NCI-H2196 (cell line): Measurements from ENCODE around the gene BRINP3.
"Not testable (repeated sequence)": the region's sequence is repeated elsewhere in the genome, so short reads cannot be mapped to it uniquely, and the experiment has no call there.

Source experiments
- DNase-seq: peaks from one replicate; lab custom pipeline; 2025; ENCODE audit not compliant: unreplicated experiment; lab: John Stamatoyannopoulos, UW

Gene BRINP3

GRCh38 chr1:190126728-190127127, 350.9 kb downstream of the BRINP3 start:
- DNase-seq, result no peak

GRCh38 chr1:190124068-190124467, 353.6 kb downstream of the BRINP3 start:
- DNase-seq, result no peak

- DNase-seq, result not testable (repeated sequence)
Observed at GRCh38 chr1:190120564-190120963, 357.1 kb downstream of the BRINP3 start.

GRCh38 chr1:190119683-190120082, 358.0 kb downstream of the BRINP3 start:
- DNase-seq, result no peak

GRCh38 chr1:190116921-190117320, 360.7 kb downstream of the BRINP3 start:
- DNase-seq, result no peak

- DNase-seq, result no peak
Observed at GRCh38 chr1:190104961-190105360, 372.7 kb downstream of the BRINP3 start.

GRCh38 chr1:190102757-190103326, 374.8 kb downstream of the BRINP3 start:
- DNase-seq, result no peak

- no peak for DNase-seq
Observed at GRCh38 chr1:190101756-190102155, 375.9 kb downstream of the BRINP3 start.

GRCh38 chr1:190098756-190099155, 378.9 kb downstream of the BRINP3 start:
- DNase-seq, result no peak

- no peak for DNase-seq
Observed at GRCh38 chr1:190098107-190098506, 379.6 kb downstream of the BRINP3 start.

- DNase-seq, result no peak
Observed at GRCh38 chr1:190095596-190095995, 382.1 kb downstream of the BRINP3 start.

- no peak for DNase-seq
Observed at GRCh38 chr1:190084552-190084951, 393.1 kb downstream of the BRINP3 start.

GRCh38 chr1:190068304-190068703, 409.4 kb downstream of the BRINP3 start:
- no peak for DNase-seq

- DNase-seq, result no peak
Observed at GRCh38 chr1:190067592-190067991, 410.1 kb downstream of the BRINP3 start.

GRCh38 chr1:190066011-190066410, 411.7 kb downstream of the BRINP3 start:
- DNase-seq, result no peak

- DNase-seq, result no peak
Observed at GRCh38 chr1:190049314-190049713, 428.4 kb downstream of the BRINP3 start.
